ENCODE results near the gene OGFR.

OGFR gene

GRCh38 chr20:62860391-62860923 is 55.8 kb downstream of the OGFR start:
- peak overlapping the region; percentile 66 for H3K4me3 ChIP-seq (ENCODE audit: control insufficient read depth, low read depth, low read length)
- TF ChIP-seq CTCF (IDR thresholded peaks at IDR 0.05; ENCODE audit: control insufficient read depth, insufficient read depth, low read depth, low read length, missing control alignments): no peak
- DNase-seq (ENCODE audit: low read depth): no peak

GRCh38 chr20:62860924-62861691 is 56.5 kb downstream of the OGFR start:
- no peak for TF ChIP-seq CTCF (IDR thresholded peaks at IDR 0.05; ENCODE audit: control insufficient read depth, insufficient read depth, low read depth, low read length, missing control alignments)
- DNase-seq (ENCODE audit: low read depth): no peak
- peak overlapping the region; percentile 66 for H3K4me3 ChIP-seq (ENCODE audit: control insufficient read depth, low read depth, low read length)

- peak within 1 kb of the TSS; percentile 66 for H3K4me3 ChIP-seq (ENCODE audit: control insufficient read depth, low read depth, low read length)
- TF ChIP-seq CTCF (IDR thresholded peaks at IDR 0.05; ENCODE audit: control insufficient read depth, insufficient read depth, low read depth, low read length, missing control alignments): no peak
- DNase-seq (ENCODE audit: low read depth): no peak
These were observed 57.2 kb downstream of the OGFR start, which contains the start of gene TCFL5 for GRCh38 chr20:62861726-62862336. Gene TCFL5 (minus strand): TSS chr20:62861822. CDS start chr20:62861670, 152 bp downstream.

Measured in AG09309 (cell line).